ENCODE measurements around the gene NME4.

NME4 gene

GRCh38 chr16:354291-354881, 42.6 kb upstream of the NME4 start:
- no peak overlapping the region for H3K4me2 ChIP-seq
- peaks cover 20% of the 10 kb centered on the region for H3K4me1 ChIP-seq (ENCODE audit: low read depth, poor library complexity, severe bottlenecking)
- no peak overlapping the region for H3K9ac ChIP-seq
- H3K4me3 ChIP-seq (IDR thresholded peaks at IDR 0.05; ENCODE audit: insufficient read depth, low read depth, low read length): no peak overlapping the region
- TF ChIP-seq CTCF (conservative IDR thresholded peaks at IDR 0.05; ENCODE audit: low read depth, low read length): no peak
- H3K79me2 ChIP-seq (ENCODE audit: insufficient read depth, low read depth): peaks cover 21% of the 10 kb centered on the region; the same call in 1 of the 2 replicates
- no peaks in the 10 kb centered on the region for H3K36me3 ChIP-seq (ENCODE audit: insufficient read depth)
- H4K20me1 ChIP-seq (ENCODE audit: insufficient read depth): no peaks in the 10 kb centered on the region
- H2AFZ ChIP-seq (ENCODE audit: low read depth): no peak overlapping the region
- no peak overlapping the region for H3K27ac ChIP-seq
- no peaks in the 10 kb centered on the region for H3K27me3 ChIP-seq (ENCODE audit: insufficient read depth, low read depth)

- H3K27ac ChIP-seq: no peak overlapping the region
- H2AFZ ChIP-seq (ENCODE audit: low read depth): no peak overlapping the region
- H3K79me2 ChIP-seq (ENCODE audit: insufficient read depth, low read depth): peaks cover 14% of the 10 kb centered on the region; the same call in 1 of the 2 replicates
- no peaks in the 10 kb centered on the region for H3K27me3 ChIP-seq (ENCODE audit: insufficient read depth, low read depth)
- TF ChIP-seq CTCF (conservative IDR thresholded peaks at IDR 0.05; ENCODE audit: low read depth, low read length): no peak
- H4K20me1 ChIP-seq (ENCODE audit: insufficient read depth): no peaks in the 10 kb centered on the region
- no peak overlapping the region for H3K9ac ChIP-seq
- no peak overlapping the region for H3K4me3 ChIP-seq (IDR thresholded peaks at IDR 0.05; ENCODE audit: insufficient read depth, low read depth, low read length)
- no peak overlapping the region for H3K4me2 ChIP-seq
- H3K4me1 ChIP-seq (ENCODE audit: low read depth, poor library complexity, severe bottlenecking): peaks cover 13% of the 10 kb centered on the region
- no peaks in the 10 kb centered on the region for H3K36me3 ChIP-seq (ENCODE audit: insufficient read depth)
Measured at GRCh38 chr16:354971-355461, 42.0 kb upstream of the NME4 start.

- no peak for TF ChIP-seq CTCF (conservative IDR thresholded peaks at IDR 0.05; ENCODE audit: low read depth, low read length)
- no peaks in the 10 kb centered on the region for H3K79me2 ChIP-seq (ENCODE audit: insufficient read depth, low read depth)
- no peaks in the 10 kb centered on the region for H3K36me3 ChIP-seq (ENCODE audit: insufficient read depth)
- no peaks in the 10 kb centered on the region for H4K20me1 ChIP-seq (ENCODE audit: insufficient read depth)
- H3K27ac ChIP-seq: no peak overlapping the region
- no peak overlapping the region for H2AFZ ChIP-seq (ENCODE audit: low read depth)
- no peak overlapping the region for H3K4me2 ChIP-seq
- H3K9ac ChIP-seq: no peak overlapping the region
- peaks cover under 1% of the 10 kb centered on the region for H3K4me1 ChIP-seq (ENCODE audit: low read depth, poor library complexity, severe bottlenecking)
- H3K27me3 ChIP-seq (ENCODE audit: insufficient read depth, low read depth): peaks cover under 1% of the 10 kb centered on the region; the same call in 1 of the 2 replicates
- no peak overlapping the region for H3K4me3 ChIP-seq (IDR thresholded peaks at IDR 0.05; ENCODE audit: insufficient read depth, low read depth, low read length)
Measured at GRCh38 chr16:356741-357140, 40.3 kb upstream of the NME4 start.

GRCh38 chr16:359067-359763, 37.8 kb upstream of the NME4 start:
- TF ChIP-seq CTCF (conservative IDR thresholded peaks at IDR 0.05; ENCODE audit: low read depth, low read length): no peak
- H3K36me3 ChIP-seq (ENCODE audit: insufficient read depth): no peaks in the 10 kb centered on the region
- no peak overlapping the region for H2AFZ ChIP-seq (ENCODE audit: low read depth)
- H3K27ac ChIP-seq: no peak overlapping the region
- H3K9ac ChIP-seq: no peak overlapping the region
- no peak overlapping the region for H3K4me2 ChIP-seq
- no peaks in the 10 kb centered on the region for H4K20me1 ChIP-seq (ENCODE audit: insufficient read depth)
- peaks cover 8% of the 10 kb centered on the region for H3K4me1 ChIP-seq (ENCODE audit: low read depth, poor library complexity, severe bottlenecking)
- H3K79me2 ChIP-seq (ENCODE audit: insufficient read depth, low read depth): no peaks in the 10 kb centered on the region
- H3K4me3 ChIP-seq (IDR thresholded peaks at IDR 0.05; ENCODE audit: insufficient read depth, low read depth, low read length): no peak overlapping the region
- H3K27me3 ChIP-seq (ENCODE audit: insufficient read depth, low read depth): peaks cover 15% of the 10 kb centered on the region; the same call in 1 of the 2 replicates

All from KMS-11 (cell line).